ENCODE data around the gene NSMF. TPM values are rescaled to one million over a fixed set of nuclear protein-coding genes. Genes with fewer than 3 reads are reported as not detected.

Gene NSMF
- total RNA-seq: 50.7 and 74.4 TPM in 2 replicates

GRCh38 chr9:137459152-137459600, at the start of gene NSMF:
TSS of gene NSMF (minus strand) at chr9:137459334. CDS start at chr9:137459102, 232 bp downstream.

GRCh38 chr9:137441289-137441934, 17.7 kb downstream of the NSMF start, which contains the start of gene ENTPD8:
TSS of gene ENTPD8 (minus strand) at chr9:137441357. CDS start at chr9:137438285, 3,072 bp downstream.

GRCh38 chr9:137422604-137423513, 36.3 kb downstream of the NSMF start, which contains the start of the genes EXD3 and NOXA1:
TSS of gene EXD3 (minus strand) at chr9:137423162. CDS start at chr9:137395357, 27,805 bp downstream.
TSS of gene NOXA1 (plus strand) at chr9:137423393. CDS start at chr9:137423530, 137 bp downstream.

Other genes with a start within 250 kb of the NSMF start
- gene RNF208, start 237.1 kb downstream of the NSMF start, total RNA-seq: not detected in 2 replicates
- gene CYSRT1, start 234.2 kb downstream of the NSMF start, total RNA-seq: 1.4 TPM in 1 of 2 replicates, not detected in the other
- not detected in 2 replicates for gene RNF224, start 231.8 kb downstream of the NSMF start, total RNA-seq
- not detected in 2 replicates for gene SLC34A3, start 228.4 kb downstream of the NSMF start, total RNA-seq
- gene TUBB4B, start 218.0 kb downstream of the NSMF start, total RNA-seq: 118 and 122 TPM in 2 replicates
- not detected in 2 replicates for gene STPG3, start 208.0 kb downstream of the NSMF start, total RNA-seq
- gene NELFB, start 204.0 kb downstream of the NSMF start, total RNA-seq: 33.9 and 37.6 TPM in 2 replicates
- 4.0 and 5.3 TPM in 2 replicates for gene TOR4A, start 181.6 kb downstream of the NSMF start, total RNA-seq
- 0.29 and 1.7 TPM in 2 replicates for gene NRARP, start 157.1 kb downstream of the NSMF start, total RNA-seq
- 5.3 and 9.4 TPM in 2 replicates for gene EXD3, start 36.2 kb downstream of the NSMF start, total RNA-seq
- gene NOXA1, start 35.9 kb downstream of the NSMF start, total RNA-seq: 0.12 TPM in 1 of 2 replicates, not detected in the other
- gene ENTPD8, start 18.0 kb downstream of the NSMF start, total RNA-seq: not detected in 2 replicates
- 1.9 and 3.3 TPM in 2 replicates for gene PNPLA7, start 91.1 kb upstream of the NSMF start, total RNA-seq
- gene MRPL41, start 92.5 kb upstream of the NSMF start, total RNA-seq: 54.0 and 55.8 TPM in 2 replicates
- gene DPH7, start 119.6 kb upstream of the NSMF start, total RNA-seq: 11.9 TPM in 2 replicates
- gene ZMYND19, start 131.2 kb upstream of the NSMF start, total RNA-seq: 13.0 and 15.5 TPM in 2 replicates
- gene ARRDC1, start 146.4 kb upstream of the NSMF start, total RNA-seq: 8.1 and 18.4 TPM in 2 replicates
- gene EHMT1, start 159.7 kb upstream of the NSMF start, total RNA-seq: 29.5 and 33.9 TPM in 2 replicates

Data from cardiac ventricle fibroblast (primary cell).